Gastroesophageal sphincter (tissue), 4 donors: Measurements from ENCODE around the gene HM13. TPM values are rescaled to one million over a fixed set of nuclear protein-coding genes. Genes with fewer than 3 reads are reported as not detected.
"Not testable (repeated sequence)": the region's sequence is repeated elsewhere in the genome, so short reads cannot be mapped to it uniquely, and the experiment has no call there.

ENCODE experiments used
- ATAC-seq: fragments of 150-250 bp; one replicate; pipeline ENCODE4 v1.9.1; 2016; ENCODE audit warnings: mild to moderate bottlenecking, moderate library complexity
- H3K27ac ChIP-seq, 4 donors: fragments of 200-600 bp; sonication (generic) in 3 of 4; 1 replicate in 3 of 4; 2 replicates in 1 of 4; pipeline ENCODE4 v1.5.1; 2016 to 2019
- H3K27me3 ChIP-seq: fragments of 200-600 bp; sonication (generic); one replicate; pipeline ENCODE4 v1.5.1; 2019
- H3K36me3 ChIP-seq, 2 donors: fragments of 200-600 bp; sonication (generic); one replicate each; pipeline ENCODE4 v1.5.1; 2019; ENCODE audit warnings: control low read depth in 1 of 2
- H3K4me1 ChIP-seq, 3 donors: fragments of 200-600 bp; sonication (generic); 1 replicate in 2 of 3; 2 replicates in 1 of 3; pipeline ENCODE4 v1.5.1; 2016 to 2019; ENCODE audit warnings: control low read depth in 2 of 3
- H3K4me3 ChIP-seq, 2 donors: fragments of 200-600 bp; sonication (generic); one replicate each; pipeline ENCODE4 v1.5.1; 2019; ENCODE audit warnings: mild to moderate bottlenecking in 1 of 2, moderate library complexity in 1 of 2
- H3K9me3 ChIP-seq, 3 donors: fragments of 200-600 bp; sonication (generic); one replicate each; pipeline ENCODE4 v1.5.1; 2017 to 2019; ENCODE audit warnings: control low read depth in 2 of 3
- CTCF ChIP-seq, 4 experiments: fragments of 200-600 bp in 2 of 4; fragments of 450-650 bp in 2 of 4; sonication (generic) in 1 of 4; IDR thresholded peaks; one replicate each; pipeline ENCODE4 v1.5.1; 2017 to 2019; ENCODE audit warnings: antibody characterized with exemption in 4 of 4, mild to moderate bottlenecking in 2 of 4, moderate library complexity in 2 of 4
- EP300 ChIP-seq: sonication (generic); formaldehyde crosslinking; IDR thresholded peaks from one replicate; pipeline ENCODE4 v1.6.1; 2017; ENCODE audit warnings: antibody characterized with exemption, mild to moderate bottlenecking
- POLR2A ChIP-seq, 2 donors: fragments of 450-650 bp; IDR thresholded peaks; one replicate each; pipeline ENCODE4 v1.6.1; 2017; ENCODE audit warnings: antibody characterized with exemption in 2 of 2, mild to moderate bottlenecking in 2 of 2, moderate library complexity in 1 of 2
- POLR2AphosphoS5 ChIP-seq: sonication (generic); formaldehyde crosslinking; IDR thresholded peaks from one replicate; pipeline ENCODE4 v1.6.1; 2017; ENCODE audit warnings: antibody characterized with exemption
- WGBS, 2 donors: methylation state at CpG; one replicate each; pipeline ENCODE4 v1.1.5; 2018; ENCODE audit warnings: low coverage in 1 of 2; 5-methylcytosine and 5-hydroxymethylcytosine counted together
- total RNA-seq, 4 donors: library from RNA; depleted of rRNA; stranded (reverse); fragments of >200 nt; gene quantifications; one replicate each; pipeline ENCODE4 v1.1.0, GENCODE V29; 2016

Gene HM13
- total RNA-seq, 4 donors from 2014 or later, result 39.1 to 55.9 (median 44.8) TPM

GRCh38 chr20:31576751-31577150 lies 62.5 kb downstream of the HM13 start:
- WGBS, 2 donors, result 100% methylated on average over 1 of the region's 2 CpGs; no CpG with 5 or more reads in 1 of the 2 donors
- no peak overlapping the region for H3K4me3 ChIP-seq
- TF ChIP-seq POLR2A (IDR thresholded peaks at IDR 0.05) (no peak), EP300 (no peak), POLR2AphosphoS5 (no peak), CTCF (IDR thresholded peaks at IDR 0.05) (no peak)

GRCh38 chr20:31577194-31577593 lies 63.0 kb downstream of the HM13 start:
- 79 to 80% methylated on average over 3 to 6 of the region's 9 CpGs for WGBS, 2 donors
- TF ChIP-seq POLR2AphosphoS5, result no peak
- no peak for TF ChIP-seq POLR2A (IDR thresholded peaks at IDR 0.05)
- TF ChIP-seq CTCF (IDR thresholded peaks at IDR 0.05), result no peak
- TF ChIP-seq EP300, result no peak
- Histone ChIP-seq H3K36me3 (no peaks in the 10 kb centered on the region), H3K4me3 (no peak overlapping the region), H3K9me3 (no peaks in the 10 kb centered on the region), H3K27ac (no peak overlapping the region), H3K4me1 (peaks cover 0 to 17% (median 10%) of the 10 kb centered on the region in 3 donors), H3K27me3 (no peaks in the 10 kb centered on the region)
- no peak for ATAC-seq

More at GRCh38 chr20:31576751-31577150, 62.5 kb downstream of the HM13 start:
- Histone ChIP-seq H3K36me3 (no peaks in the 10 kb centered on the region), H3K9me3 (no peaks in the 10 kb centered on the region), H3K4me1 (peaks cover 0 to 21% (median 14%) of the 10 kb centered on the region in 3 donors), H3K27ac (no peak overlapping the region), H3K27me3 (no peaks in the 10 kb centered on the region)
- ATAC-seq, result no peak

GRCh38 chr20:31578448-31579138 lies 64.4 kb downstream of the HM13 start:
- TF ChIP-seq POLR2A (IDR thresholded peaks at IDR 0.05), result no peak
- TF ChIP-seq POLR2AphosphoS5, result no peak
- no peak for TF ChIP-seq CTCF (IDR thresholded peaks at IDR 0.05)
- TF ChIP-seq EP300, result no peak
- Histone ChIP-seq H3K9me3 (no peaks in the 10 kb centered on the region), H3K27me3 (no peaks in the 10 kb centered on the region), H3K27ac (no peak overlapping the region), H3K36me3 (no peaks in the 10 kb centered on the region), H3K4me1 (peaks cover 0 to 8% (median 4%) of the 10 kb centered on the region in 3 donors), H3K4me3 (no peak overlapping the region)
- WGBS, 2 donors, result 93 to 100% methylated on average over 1 to 5 of the region's 43 CpGs
- no peak for ATAC-seq

- ATAC-seq, result no peak
- WGBS, 2 donors, result 80 to 97% methylated on average over 3 to 6 of the region's 6 CpGs
These were observed 65.0 kb downstream of the HM13 start for GRCh38 chr20:31579245-31579644.

GRCh38 chr20:31579941-31580651 lies 65.9 kb downstream of the HM13 start:
- H3K4me3 ChIP-seq, H3K27me3 ChIP-seq, H3K9me3 ChIP-seq, H3K4me1 ChIP-seq, ATAC-seq, H3K27ac ChIP-seq, H3K36me3 ChIP-seq: not testable (repeated sequence)
- WGBS, 2 donors, result 97% methylated on average over 8 of the region's 17 CpGs; no CpG with 5 or more reads in 1 of the 2 donors

More at GRCh38 chr20:31579245-31579644, 65.0 kb downstream of the HM13 start:
- Histone ChIP-seq H3K27ac (no peak overlapping the region), H3K4me1 (peaks cover 0 to 1% (median 0%) of the 10 kb centered on the region in 3 donors), H3K36me3 (no peaks in the 10 kb centered on the region), H3K4me3 (no peak overlapping the region), H3K9me3 (no peaks in the 10 kb centered on the region), H3K27me3 (no peaks in the 10 kb centered on the region)
- TF ChIP-seq EP300 (no peak), POLR2AphosphoS5 (no peak), CTCF (IDR thresholded peaks at IDR 0.05) (no peak), POLR2A (IDR thresholded peaks at IDR 0.05) (no peak)
